Cardiac fibroblast (primary cell): Measurements from ENCODE around the gene LRBA.

Experiments
- DNase-seq, 2 donors: peaks; one replicate each; pipeline versions ENCODE4 v3.0.0 to v3.0.0-alpha.2; 2010; ENCODE audit warnings: low read depth in 2 of 2
- H3K4me3 ChIP-seq, 2 donors: replicated peaks in 1 of 2; 1 replicate in 1 of 2; 2 replicates in 1 of 2; pipeline ENCODE4 v1.5.1; 2011; ENCODE audit warnings: low read depth in 2 of 2, low read length in 2 of 2, mild to moderate bottlenecking in 2 of 2, moderate library complexity in 1 of 2
- TF ChIP-seq, protein P1 (sequence below): IDR thresholded peaks from one replicate; pipeline ENCODE4 v1.5.1; 2011; ENCODE audit warnings: low read depth, mild to moderate bottlenecking, low read length, inconsistent platforms

The LRBA gene

DNA sequence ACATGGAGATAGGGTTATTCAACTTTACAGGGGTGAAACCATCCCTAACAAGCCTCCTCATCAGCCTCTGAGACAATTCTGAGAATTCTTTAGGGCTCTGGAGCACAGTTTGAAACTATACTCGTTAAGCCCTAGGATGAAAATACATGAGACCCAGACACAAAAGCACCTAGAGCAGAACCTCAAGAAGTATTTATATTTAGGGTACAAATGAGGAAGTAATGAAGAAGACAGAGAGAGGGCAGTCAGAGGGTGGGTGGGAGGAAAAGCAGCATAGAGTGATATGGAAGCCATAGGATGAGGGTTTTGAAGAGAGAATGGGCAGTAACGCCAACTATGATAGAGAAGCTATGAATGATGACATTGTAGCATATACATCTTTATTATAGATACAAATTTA lies 686.6 kb downstream of the LRBA start:
- no peak overlapping the region for H3K4me3 ChIP-seq
- TF ChIP-seq, protein P1, sequence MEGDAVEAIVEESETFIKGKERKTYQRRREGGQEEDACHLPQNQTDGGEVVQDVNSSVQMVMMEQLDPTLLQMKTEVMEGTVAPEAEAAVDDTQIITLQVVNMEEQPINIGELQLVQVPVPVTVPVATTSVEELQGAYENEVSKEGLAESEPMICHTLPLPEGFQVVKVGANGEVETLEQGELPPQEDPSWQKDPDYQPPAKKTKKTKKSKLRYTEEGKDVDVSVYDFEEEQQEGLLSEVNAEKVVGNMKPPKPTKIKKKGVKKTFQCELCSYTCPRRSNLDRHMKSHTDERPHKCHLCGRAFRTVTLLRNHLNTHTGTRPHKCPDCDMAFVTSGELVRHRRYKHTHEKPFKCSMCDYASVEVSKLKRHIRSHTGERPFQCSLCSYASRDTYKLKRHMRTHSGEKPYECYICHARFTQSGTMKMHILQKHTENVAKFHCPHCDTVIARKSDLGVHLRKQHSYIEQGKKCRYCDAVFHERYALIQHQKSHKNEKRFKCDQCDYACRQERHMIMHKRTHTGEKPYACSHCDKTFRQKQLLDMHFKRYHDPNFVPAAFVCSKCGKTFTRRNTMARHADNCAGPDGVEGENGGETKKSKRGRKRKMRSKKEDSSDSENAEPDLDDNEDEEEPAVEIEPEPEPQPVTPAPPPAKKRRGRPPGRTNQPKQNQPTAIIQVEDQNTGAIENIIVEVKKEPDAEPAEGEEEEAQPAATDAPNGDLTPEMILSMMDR, result no peak
- no peak for DNase-seq

DNA sequence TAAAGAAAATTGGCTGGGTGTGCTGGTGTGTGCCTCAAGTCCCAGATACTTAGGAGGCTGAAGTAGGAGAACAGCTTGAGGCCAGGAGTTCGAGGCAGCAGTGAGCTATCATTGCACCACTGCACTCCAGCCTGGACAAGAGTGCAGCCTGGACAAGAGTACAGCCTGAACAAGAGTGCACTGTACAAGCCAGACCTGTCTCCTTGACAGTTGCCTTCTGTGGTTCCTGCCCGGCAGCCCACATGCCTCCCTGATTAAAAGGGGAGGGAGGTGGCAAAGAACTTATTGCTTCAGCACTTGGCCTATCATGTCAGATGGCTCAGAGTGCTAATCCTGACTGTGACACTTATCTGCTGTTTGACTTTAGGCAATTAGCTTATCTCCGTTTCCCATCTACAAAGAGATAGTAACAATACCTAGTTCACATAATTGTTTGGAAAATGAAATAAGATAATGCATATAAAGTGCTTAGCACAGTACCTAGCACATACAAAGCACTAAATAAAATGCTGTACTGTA lies 687.8 kb downstream of the LRBA start:
- H3K4me3 ChIP-seq, result no peak overlapping the region
- TF ChIP-seq, protein P1, result no peak
- DNase-seq, result no peak

DNA sequence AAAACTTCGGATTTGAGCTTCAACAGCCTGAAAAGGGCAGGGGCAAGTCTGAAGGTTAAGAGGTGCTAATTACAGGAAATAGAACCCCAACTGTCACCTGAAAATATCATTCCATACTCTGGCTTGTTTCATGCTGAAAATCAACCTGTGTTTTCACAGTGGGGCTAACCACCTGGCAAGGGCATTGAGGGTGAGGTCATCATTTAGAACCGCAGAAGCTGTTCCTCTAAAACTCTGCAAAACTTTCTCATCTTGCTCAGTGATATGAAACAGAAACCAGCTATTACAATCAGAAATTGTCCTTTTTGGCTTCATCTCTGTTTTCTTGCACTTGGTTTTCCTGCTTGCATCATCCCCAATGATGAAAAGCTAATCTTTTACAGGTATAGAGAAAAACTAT lies 689.2 kb downstream of the LRBA start:
- no peak for DNase-seq
- H3K4me3 ChIP-seq, result no peak overlapping the region
- TF ChIP-seq, protein P1, result no peak

DNA sequence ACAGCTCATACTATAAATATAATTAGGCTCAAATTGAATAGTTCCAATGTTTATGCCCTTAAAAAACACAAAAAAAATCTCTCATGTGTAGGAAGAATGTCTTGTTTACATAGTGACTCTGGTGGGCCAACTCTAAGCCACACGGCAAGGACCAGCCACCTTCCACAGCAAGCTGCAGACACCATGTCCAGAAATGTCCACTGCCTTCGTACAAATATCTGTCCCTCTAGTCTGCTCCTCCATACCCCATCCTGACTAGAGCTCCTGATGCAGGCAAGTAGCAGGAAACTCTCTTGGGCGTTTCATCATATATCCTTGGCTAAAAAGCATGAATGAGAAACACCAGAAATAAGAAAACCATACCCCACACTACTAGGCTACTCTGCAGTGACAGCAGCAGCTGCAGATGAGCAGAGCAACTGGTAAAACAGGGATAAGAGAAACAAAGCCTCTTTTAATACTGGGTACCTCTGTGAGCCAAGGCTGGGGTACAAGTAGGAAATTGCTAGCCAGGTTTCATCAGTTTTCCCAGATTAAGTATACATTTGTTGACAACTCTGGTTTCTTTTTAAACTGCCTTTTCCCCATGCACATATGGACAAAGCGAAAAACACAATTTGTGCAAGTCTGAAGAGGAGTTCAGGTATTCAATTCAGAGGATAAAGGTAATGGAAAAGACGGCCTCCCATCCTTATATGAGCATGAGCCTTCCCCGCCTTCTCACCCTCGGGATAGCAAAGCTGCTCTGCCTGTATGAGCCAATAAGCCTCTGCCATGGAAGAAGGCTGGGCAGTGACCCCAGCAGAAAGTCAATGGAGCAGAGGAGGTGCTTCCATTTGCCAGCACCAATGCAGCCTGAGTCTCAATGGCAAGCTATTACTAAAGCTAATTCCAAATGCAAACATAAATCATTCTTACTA lies 691.4 kb downstream of the LRBA start:
- peak; percentile 41 to 59 for DNase-seq
- no peak overlapping the region for H3K4me3 ChIP-seq
- TF ChIP-seq, protein P1, result no peak

DNA sequence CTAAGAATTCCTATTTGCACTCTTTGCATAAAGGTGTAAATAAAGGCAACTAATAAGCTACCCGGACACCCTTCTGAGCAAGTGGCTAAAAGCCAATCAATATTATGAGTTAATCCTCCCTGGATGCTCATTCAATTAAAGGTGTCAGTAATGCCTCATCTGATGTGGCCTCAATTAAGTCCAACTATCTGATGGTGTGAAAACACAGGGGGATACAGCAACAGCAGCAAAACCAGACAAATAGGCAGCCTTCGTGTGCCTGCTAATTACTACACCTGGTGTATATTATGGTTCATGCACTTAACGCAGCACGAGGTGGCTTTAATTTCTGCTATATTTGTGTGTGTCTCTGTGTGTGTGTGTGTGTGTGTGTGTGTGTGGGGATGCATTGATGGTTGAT lies 692.4 kb downstream of the LRBA start:
- TF ChIP-seq, protein P1, result no peak
- H3K4me3 ChIP-seq, result no peak overlapping the region
- no peak for DNase-seq

DNA sequence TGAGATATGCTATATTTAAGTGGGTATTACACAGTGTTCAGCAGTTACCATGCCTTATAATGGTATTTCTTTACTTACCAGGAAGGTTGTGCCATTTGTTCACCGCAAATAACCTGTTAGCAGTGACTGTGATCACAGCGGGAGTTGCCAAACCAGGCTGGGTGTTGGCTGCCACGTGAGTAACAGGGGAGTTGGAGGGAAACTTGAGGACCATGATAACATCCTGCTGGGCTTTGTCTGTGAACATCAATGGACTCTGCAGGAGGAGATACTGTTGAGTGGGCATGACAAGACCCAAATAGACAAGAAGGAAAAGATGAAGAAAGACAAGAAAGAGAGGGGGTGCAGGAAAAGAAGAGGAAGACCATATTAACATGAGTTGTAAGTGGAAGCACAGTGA lies 694.0 kb downstream of the LRBA start:
- no peak overlapping the region for H3K4me3 ChIP-seq
- TF ChIP-seq, protein P1, result no peak
- DNase-seq, result no peak

DNA sequence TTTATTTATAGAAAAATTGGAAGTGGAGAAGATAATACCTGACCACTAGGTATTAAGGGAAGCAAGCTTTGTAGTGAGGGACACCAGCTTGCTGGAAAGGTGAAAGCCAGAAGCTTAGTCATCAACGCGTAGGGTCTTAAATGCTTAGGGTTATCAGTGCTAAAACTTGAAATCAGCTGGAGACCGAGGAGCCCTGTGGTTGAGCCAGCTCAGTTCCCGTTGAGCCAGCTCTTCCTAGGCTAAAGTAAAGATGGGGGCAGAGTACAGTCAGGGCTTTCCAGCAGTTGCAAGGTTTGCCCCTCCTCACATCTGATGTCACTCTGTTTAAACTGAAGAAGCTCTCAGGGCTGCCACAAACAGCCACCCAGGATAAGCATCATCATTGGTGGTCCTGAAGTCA lies 696.1 kb downstream of the LRBA start:
- DNase-seq, result no peak
- TF ChIP-seq, protein P1, result no peak
- H3K4me3 ChIP-seq, result no peak overlapping the region
